ENCODE data around the gene CNNM4. TPM values are rescaled to one million over a fixed set of nuclear protein-coding genes. Genes with fewer than 3 reads are reported as not detected.
"Not testable (repeated sequence)": the region's sequence is repeated elsewhere in the genome, so short reads cannot be mapped to it uniquely, and the experiment has no call there.

CNNM4 gene
- polyA plus RNA-seq, 3 donors from 2014 or later = 1.2 to 3.9 (median 2.6) TPM

DNA sequence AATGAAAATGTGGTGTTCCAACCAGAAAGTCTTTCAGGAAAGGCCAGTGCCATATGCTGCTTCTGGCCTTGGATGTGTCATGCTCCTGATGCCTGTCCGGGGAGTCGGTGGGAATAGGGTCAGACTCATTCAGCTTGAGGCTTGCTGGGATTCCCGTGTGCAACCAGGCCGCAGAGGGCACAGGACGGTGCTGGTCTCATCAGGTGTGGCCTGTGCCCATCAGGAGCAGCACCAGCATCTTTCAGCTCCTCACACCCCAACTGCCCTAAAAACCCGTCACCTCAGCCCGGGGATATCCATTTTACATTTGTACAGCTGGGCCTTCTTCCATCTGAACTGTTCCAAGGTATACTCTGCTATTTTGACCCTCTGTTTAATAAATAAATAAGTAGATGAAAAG lies 42.0 kb downstream of the CNNM4 start:
- no peak overlapping the region for H3K4me3 Mint-ChIP-seq
- DNase-seq = no peak
- H3K9me3 Mint-ChIP-seq = no peaks in the 10 kb centered on the region
- H3K27me3 Mint-ChIP-seq (ENCODE audit: low read depth in 3 of 3) = peaks cover 4 to 7% (median 7%) of the 10 kb centered on the region in 3 donors
- H3K27ac Mint-ChIP-seq = peak overlapping the region in 1 of 6 donors; percentile 71
- H3K36me3 Mint-ChIP-seq = peaks cover 0 to 14% (median 5%) of the 10 kb centered on the region in 3 donors
- peaks cover 13 to 16% of the 10 kb centered on the region in 2 donors for H3K4me1 Mint-ChIP-seq

DNA sequence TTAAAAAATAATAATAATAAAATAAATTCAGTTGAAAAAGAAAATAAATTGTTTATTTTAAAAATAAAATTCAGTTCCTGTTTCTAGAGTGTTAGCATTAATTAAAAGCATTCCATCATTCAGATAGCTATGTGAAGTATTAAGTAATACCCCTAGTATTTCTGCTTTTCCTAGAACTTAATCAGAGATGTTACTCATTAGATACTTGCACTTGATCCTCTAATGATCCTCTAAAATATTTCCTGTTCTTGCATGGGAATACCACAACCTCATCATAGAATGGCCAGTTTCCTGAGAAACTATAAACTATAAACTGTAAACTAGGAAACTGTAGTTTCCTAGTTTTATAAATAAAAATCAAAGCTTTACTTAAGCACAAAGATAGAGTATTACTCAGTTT lies 44.3 kb downstream of the CNNM4 start:
- H3K36me3 Mint-ChIP-seq = peaks cover 0 to 2% (median 0%) of the 10 kb centered on the region in 3 donors
- H3K9me3 Mint-ChIP-seq = no peaks in the 10 kb centered on the region
- H3K4me3 Mint-ChIP-seq = peak overlapping the region in 1 of 5 donors; percentile 9
- DNase-seq = no peak
- H3K27me3 Mint-ChIP-seq (ENCODE audit: low read depth in 3 of 3) = peaks cover 4 to 7% (median 7%) of the 10 kb centered on the region in 3 donors
- peak overlapping the region in 4 of 6 donors; percentile 23 to 85 (median 74) for H3K27ac Mint-ChIP-seq
- H3K4me1 Mint-ChIP-seq = peaks cover 19 to 23% of the 10 kb centered on the region in 2 donors

DNA sequence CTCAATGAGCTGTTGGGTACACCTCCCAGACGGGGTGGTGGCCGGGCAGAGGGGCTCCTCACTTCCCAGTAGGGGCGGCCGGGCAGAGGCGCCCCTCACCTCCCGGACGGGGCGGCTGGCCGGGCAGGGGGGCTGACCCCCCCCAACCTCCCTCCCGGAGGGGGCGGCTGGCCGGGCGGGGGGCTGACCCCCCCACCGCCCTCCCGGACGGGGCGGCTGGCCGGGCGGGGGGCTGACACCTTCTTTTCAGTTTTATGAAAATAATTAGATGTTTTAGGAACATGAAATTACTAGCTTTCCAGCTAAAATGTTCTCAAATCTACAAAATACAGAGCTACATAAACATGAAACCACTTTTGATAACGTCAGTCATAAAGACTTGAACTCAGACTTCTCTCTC lies 45.2 kb downstream of the CNNM4 start:
- DNase-seq; H3K9me3 Mint-ChIP-seq; H3K36me3 Mint-ChIP-seq; H3K27me3 Mint-ChIP-seq (ENCODE audit: low read depth in 3 of 3): not testable (repeated sequence)
- peaks cover 19 to 23% of the 10 kb centered on the region in 2 donors for H3K4me1 Mint-ChIP-seq
- H3K4me3 Mint-ChIP-seq = peak overlapping the region; percentile 74 to 94 (median 88)
- H3K27ac Mint-ChIP-seq = peak overlapping the region; percentile 93 to 100 (median 98)

DNA sequence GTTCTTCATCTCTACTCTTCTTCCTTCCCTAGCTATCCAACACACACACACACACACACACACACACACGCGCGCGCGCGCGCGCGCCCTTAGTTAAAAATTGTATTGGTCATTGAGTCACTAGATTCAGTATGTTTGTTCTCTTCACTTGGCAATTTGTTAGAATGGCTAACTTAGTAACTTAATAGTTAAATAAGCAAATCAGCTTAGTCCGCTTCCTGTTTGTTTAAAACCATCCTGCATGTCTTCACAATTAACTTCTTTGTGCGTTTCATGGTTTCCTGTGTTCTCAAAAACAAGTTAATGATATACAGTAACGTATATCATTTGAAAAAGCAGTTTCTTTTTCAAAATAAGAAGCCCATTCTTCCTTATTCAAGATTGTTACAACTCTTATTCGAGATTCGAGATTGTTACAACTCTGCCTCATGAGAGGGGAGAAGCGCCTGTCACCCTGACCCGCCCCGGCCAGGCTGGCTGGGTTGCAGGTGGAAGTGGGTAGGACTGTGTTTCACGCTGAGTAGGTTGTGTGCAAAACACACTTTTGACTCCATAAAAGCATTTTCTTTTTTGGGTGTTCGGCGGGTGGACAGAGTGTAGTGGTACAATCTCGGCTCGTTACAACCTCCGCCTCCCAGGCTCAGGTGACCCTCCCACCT lies 45.9 kb downstream of the CNNM4 start:
- Mint-ChIP-seq H3K27ac (peak overlapping the region; percentile 93 to 100 (median 98)), H3K36me3 (peaks cover 0 to 3% (median 2%) of the 10 kb centered on the region in 3 donors), H3K4me1 (peaks cover 19 to 23% of the 10 kb centered on the region in 2 donors), H3K9me3 (no peaks in the 10 kb centered on the region), H3K27me3 (ENCODE audit: low read depth in 3 of 3) (peaks cover 4 to 7% (median 7%) of the 10 kb centered on the region in 3 donors), H3K4me3 (peak overlapping the region; percentile 74 to 94 (median 88))
- peak; percentile 77 to 83 (median 77) for DNase-seq

DNA sequence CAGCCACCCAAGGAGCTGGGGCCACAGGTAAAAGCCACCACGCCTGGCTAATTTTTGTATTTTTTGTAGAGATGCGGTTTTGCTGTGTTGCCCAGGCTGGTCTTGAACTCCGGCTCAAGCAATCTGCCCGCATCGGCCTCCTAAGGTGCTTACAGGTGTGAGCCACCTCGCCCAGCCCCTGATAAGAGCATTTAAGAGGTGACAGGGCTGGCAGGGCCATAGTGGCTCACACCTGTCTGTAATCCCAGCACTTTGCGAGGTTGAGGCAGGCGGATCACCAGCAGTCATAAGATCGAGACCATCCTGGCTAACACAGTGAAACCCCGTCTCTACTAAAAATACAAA lies 46.4 kb downstream of the CNNM4 start:
- H3K27me3 Mint-ChIP-seq (ENCODE audit: low read depth in 3 of 3) = peaks cover 4 to 7% (median 7%) of the 10 kb centered on the region in 3 donors
- H3K36me3 Mint-ChIP-seq = peaks cover 0 to 3% (median 2%) of the 10 kb centered on the region in 3 donors
- no peak for DNase-seq
- H3K27ac Mint-ChIP-seq = peak overlapping the region; percentile 93 to 100 (median 98)
- peaks cover 24 to 25% of the 10 kb centered on the region in 2 donors for H3K4me1 Mint-ChIP-seq
- H3K4me3 Mint-ChIP-seq = peak overlapping the region; percentile 74 to 94 (median 88)
- no peaks in the 10 kb centered on the region for H3K9me3 Mint-ChIP-seq

DNA sequence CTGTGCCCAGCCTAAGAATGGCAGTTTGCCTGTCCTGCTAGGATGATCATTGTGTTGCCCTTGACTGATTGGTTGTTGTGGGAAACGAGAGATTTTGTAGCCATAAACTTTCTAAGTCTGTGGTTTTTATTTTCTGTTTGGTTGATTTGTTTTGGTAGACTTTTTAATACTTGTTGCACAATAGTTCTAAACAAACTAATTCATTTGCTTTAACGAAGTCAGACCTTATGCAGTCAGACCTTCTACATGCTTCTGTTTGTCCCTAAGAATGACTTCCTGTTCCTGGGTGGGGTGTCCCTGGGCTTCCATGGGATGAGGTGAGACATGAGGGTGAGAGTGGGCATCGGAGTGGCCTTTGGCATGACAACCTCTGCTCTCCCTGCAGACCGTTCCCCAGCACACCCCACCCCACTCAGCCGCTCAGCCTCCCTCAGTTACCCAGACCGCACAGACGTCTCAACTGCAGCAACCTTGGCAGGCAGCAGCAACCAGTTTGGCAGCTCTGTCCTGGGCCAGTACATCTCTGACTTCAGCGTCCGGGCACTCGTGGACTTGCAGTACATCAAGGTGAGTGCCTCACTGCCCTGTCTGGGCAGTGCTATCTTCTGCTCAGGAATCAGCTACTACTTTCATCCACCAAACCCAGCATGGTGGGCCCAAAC lies 47.6 kb downstream of the CNNM4 start:
- H3K9me3 Mint-ChIP-seq = no peaks in the 10 kb centered on the region
- H3K4me3 Mint-ChIP-seq = peak overlapping the region in 4 of 5 donors; percentile 21 to 56 (median 46)
- peaks cover 33% of the 10 kb centered on the region in 2 donors for H3K4me1 Mint-ChIP-seq
- H3K36me3 Mint-ChIP-seq = peaks cover 0 to 9% (median 2%) of the 10 kb centered on the region in 3 donors
- H3K27ac Mint-ChIP-seq = peak overlapping the region; percentile 89 to 100 (median 98)
- H3K27me3 Mint-ChIP-seq (ENCODE audit: low read depth in 3 of 3) = peaks cover 4 to 7% (median 7%) of the 10 kb centered on the region in 3 donors
- no peak for DNase-seq

DNA sequence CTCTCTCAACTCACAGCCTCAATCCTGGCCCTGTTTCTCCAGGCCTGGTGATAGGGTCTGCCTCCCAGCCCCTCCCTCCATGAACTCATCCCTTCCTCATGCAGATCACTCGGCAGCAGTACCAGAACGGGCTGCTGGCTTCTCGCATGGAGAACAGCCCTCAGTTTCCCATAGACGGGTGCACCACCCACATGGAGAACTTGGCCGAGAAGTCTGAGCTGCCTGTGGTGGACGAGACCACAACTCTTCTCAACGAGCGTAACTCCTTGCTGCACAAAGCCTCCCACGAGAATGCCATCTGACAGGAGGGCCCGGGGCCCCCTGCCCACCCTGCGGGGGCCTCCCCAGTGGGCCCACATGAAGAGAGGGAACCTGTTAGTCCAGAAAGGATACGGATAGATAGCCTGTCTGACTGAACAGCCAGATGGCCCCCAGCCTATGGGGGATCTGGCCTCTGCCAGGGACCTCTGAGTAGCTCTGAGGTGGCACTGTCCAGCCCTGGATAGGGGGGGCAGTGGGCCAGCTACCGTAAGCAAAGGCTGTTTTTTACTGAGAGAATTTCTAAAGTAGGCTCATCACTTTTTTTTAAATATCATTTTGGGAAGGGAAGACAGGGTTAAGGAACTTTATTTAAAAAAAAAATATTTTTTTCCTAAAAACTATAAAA lies 48.6 kb downstream of the CNNM4 start:
- peaks cover 36 to 38% of the 10 kb centered on the region in 2 donors for H3K4me1 Mint-ChIP-seq
- H3K27me3 Mint-ChIP-seq (ENCODE audit: low read depth in 3 of 3) = peaks cover 4 to 7% (median 7%) of the 10 kb centered on the region in 3 donors
- peak overlapping the region in 5 of 6 donors; percentile 62 to 85 (median 81) for H3K27ac Mint-ChIP-seq
- peak overlapping the region in 2 of 5 donors; percentile 10 to 17 for H3K4me3 Mint-ChIP-seq
- no peaks in the 10 kb centered on the region for H3K9me3 Mint-ChIP-seq
- DNase-seq = no peak
- peaks cover 0 to 9% (median 2%) of the 10 kb centered on the region in 3 donors for H3K36me3 Mint-ChIP-seq

DNA sequence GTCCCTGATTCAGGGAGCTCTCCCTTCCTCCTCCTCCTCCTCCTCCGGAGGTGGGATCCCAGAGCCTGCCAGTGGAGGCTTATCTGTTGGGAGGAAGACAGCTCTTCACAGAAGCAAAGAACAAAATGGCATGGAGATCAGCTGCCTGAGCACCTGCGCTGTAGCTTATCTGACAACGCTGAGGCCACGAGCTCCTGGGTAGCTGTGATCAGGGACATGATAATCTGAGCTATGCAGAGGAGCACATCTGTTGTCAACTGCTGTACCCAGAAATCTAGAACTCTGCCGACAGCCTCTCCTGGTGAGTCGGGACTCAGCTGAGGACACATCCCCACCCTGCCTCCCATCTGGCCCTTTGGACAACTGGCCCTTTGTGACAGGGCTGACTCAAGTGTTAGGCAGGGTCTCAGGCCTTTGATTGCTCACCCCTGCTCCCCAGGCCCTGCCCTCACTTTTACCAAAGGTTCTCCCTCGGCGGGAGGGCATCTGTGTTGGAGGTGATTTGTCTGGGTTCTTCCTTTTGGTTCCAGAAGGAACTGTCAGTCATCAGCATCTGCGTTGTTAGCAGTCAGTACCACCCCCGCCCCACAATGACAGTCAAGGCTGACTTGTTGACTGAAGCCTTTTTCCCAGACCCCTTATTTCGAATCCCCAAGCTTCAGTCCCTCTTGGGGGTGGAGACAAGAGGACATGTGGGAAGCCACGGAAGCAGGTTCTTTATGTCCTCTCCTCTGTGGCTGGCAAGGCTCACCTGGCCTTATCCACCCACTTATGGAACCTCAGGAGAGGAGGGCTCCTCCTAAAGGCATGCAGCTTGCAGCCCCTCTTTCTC lies 49.5 kb downstream of the CNNM4 start:
- H3K4me3 Mint-ChIP-seq = no peak overlapping the region
- peaks cover 4 to 12% (median 10%) of the 10 kb centered on the region in 3 donors for H3K27me3 Mint-ChIP-seq (ENCODE audit: low read depth in 3 of 3)
- H3K36me3 Mint-ChIP-seq = peaks cover 0 to 9% (median 2%) of the 10 kb centered on the region in 3 donors
- H3K4me1 Mint-ChIP-seq = peaks cover 38 to 43% of the 10 kb centered on the region in 2 donors
- peak overlapping the region in 4 of 6 donors; percentile 2 to 62 (median 44) for H3K27ac Mint-ChIP-seq
- no peaks in the 10 kb centered on the region for H3K9me3 Mint-ChIP-seq
- no peak for DNase-seq

DNA sequence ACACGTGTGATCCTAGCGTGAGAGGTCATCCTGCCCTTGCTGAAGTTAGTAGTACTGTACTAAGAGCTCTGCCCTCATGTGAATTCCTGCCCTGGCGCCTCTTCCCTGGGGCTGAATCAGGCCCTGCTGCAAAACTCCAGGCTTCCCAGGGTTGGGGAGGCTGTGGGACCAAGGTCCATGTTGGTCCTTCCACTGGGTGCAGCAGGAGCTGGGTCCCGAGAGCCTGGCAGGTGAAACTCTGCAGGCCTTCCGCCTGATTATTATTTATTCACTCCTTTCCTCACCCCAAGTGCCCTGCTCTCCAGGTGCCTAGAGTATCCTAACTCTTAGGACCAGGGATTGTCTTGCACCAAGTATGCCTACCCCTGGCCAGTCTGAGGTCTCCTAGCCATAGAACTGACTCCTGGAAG lies 50.1 kb downstream of the CNNM4 start:
- Mint-ChIP-seq H3K9me3 (no peaks in the 10 kb centered on the region), H3K36me3 (peaks cover 0 to 9% (median 2%) of the 10 kb centered on the region in 3 donors), H3K4me3 (no peak overlapping the region), H3K4me1 (peaks cover 43 to 48% of the 10 kb centered on the region in 2 donors), H3K27ac (peak overlapping the region in 3 of 6 donors; percentile 26 to 72 (median 32)), H3K27me3 (ENCODE audit: low read depth in 3 of 3) (peaks cover 4 to 12% (median 10%) of the 10 kb centered on the region in 3 donors)
- no peak for DNase-seq

DNA sequence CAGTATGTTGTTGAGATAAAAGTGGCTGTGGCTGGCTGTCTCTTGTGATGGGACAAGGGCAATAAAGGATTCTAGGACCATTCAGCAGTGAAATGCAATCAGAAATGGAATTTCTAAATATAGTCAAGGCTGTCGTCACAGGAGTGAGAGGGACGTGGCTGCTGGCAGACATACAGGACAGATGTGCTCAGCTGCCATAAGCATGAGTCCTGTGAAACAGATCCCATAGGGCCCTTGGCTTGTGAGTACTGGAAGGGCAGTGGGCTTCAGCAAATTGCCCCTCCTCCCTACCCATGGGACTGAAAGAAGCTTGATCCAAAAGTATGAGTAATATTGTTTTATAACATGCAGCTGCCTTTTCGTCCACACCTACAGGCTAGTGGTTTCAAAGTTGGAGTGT lies 51.2 kb downstream of the CNNM4 start:
- peaks cover 34 to 37% of the 10 kb centered on the region in 2 donors for H3K4me1 Mint-ChIP-seq
- no peak for DNase-seq
- H3K9me3 Mint-ChIP-seq = no peaks in the 10 kb centered on the region
- peak overlapping the region in 1 of 6 donors; percentile 72 for H3K27ac Mint-ChIP-seq
- H3K27me3 Mint-ChIP-seq (ENCODE audit: low read depth in 3 of 3) = peaks cover 0 to 8% (median 2%) of the 10 kb centered on the region in 3 donors
- H3K4me3 Mint-ChIP-seq = no peak overlapping the region
- H3K36me3 Mint-ChIP-seq = peaks cover 0 to 9% (median 0%) of the 10 kb centered on the region in 3 donors

DNA sequence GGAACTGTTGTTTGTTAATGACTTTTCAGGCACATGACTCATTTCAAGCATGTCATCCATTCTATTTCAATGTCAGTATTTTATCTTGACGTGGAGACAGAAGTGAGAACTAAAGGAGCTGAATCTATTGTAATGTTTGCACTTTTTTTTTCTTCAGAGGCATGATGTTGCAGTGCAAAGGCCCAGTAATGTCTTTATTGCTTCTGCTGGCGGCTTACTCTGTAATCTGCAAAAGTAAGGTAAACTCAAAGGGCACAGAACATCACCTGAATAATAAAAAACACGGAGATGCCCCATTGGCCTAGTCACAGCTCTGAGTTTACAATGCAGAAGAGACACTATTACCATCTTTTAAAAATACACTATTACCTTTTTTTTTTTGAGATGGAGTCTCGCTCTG lies 53.0 kb downstream of the CNNM4 start:
- H3K4me3 Mint-ChIP-seq = peak overlapping the region in 2 of 5 donors; percentile 23 to 33
- no peak for DNase-seq
- H3K27me3 Mint-ChIP-seq (ENCODE audit: low read depth in 3 of 3) = peaks cover 0 to 19% (median 2%) of the 10 kb centered on the region in 3 donors
- no peaks in the 10 kb centered on the region for H3K9me3 Mint-ChIP-seq
- peaks cover 0 to 12% (median 4%) of the 10 kb centered on the region in 3 donors for H3K36me3 Mint-ChIP-seq
- peaks cover 40 to 45% of the 10 kb centered on the region in 2 donors for H3K4me1 Mint-ChIP-seq
- H3K27ac Mint-ChIP-seq = no peak overlapping the region

DNA sequence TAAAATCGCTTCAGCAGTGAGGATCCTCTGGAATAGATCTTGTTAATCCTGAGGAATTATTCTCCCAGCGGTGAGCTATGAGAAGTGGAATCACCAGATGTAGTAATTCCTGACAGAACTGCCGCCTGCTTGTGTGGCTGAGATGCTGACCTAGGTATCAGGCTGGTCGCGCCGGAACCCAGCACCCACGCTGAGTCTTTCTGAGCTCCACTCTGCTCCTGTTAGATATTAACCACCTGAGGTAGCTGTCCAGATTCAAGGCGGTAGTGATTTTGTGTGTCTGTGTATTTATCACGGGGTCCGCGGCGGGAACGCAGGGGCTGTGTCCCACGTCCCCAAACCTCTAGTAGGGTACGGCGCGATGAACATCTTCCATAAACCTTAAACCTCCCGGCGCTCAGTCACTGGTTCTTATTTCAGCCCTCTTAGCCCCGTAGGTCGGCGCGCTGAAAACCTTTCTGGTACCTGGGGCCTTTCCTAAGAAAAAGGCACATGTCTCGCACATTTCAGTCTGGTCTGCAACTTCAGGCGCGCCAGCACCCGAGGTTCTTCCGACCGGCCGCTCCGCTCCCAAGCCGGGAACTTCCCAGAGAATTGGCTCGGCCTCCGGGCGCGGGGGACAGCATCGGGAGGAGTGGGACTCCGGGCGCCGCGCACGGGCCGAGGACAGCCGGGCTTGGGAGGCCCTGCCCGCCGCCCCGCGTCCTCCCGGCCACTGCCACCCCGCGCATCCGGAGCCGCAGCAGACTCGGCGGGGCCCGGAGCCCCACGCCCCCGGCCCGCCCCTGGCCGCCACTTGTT lies 54.8 kb downstream of the CNNM4 start:
- DNase-seq = peak in 2 of 3 donors; percentile 25 to 36
- Mint-ChIP-seq H3K27ac (peak overlapping the region; percentile 87 to 97 (median 92)), H3K4me1 (peaks cover 56 to 64% of the 10 kb centered on the region in 2 donors), H3K27me3 (ENCODE audit: low read depth in 3 of 3) (peaks cover 0 to 21% (median 2%) of the 10 kb centered on the region in 3 donors), H3K36me3 (peaks cover 9 to 12% (median 10%) of the 10 kb centered on the region in 3 donors), H3K4me3 (peak overlapping the region; percentile 88 to 97 (median 94)), H3K9me3 (no peaks in the 10 kb centered on the region)

All from immature natural killer cell (primary cell).